Muscle layer of colon (tissue), 2 donors: Measurements from ENCODE around the gene HACD2.

Source experiments
- H3K27ac ChIP-seq: one replicate; pipeline ENCODE4 v1.7.0; 2013; ENCODE audit warnings: low read depth, mild to moderate bottlenecking, low read length, moderate library complexity
- H3K27me3 ChIP-seq, 2 donors: one replicate each; pipeline ENCODE4 v1.7.0; 2013; ENCODE audit warnings: low read length in 2 of 2, mild to moderate bottlenecking in 2 of 2; ENCODE audit not compliant: insufficient read depth in 2 of 2, control insufficient read depth in 1 of 2
- H3K36me3 ChIP-seq: one replicate; pipeline ENCODE4 v1.7.0; 2013; ENCODE audit warnings: mild to moderate bottlenecking, low read length; ENCODE audit not compliant: insufficient read depth
- H3K4me1 ChIP-seq: one replicate; pipeline ENCODE4 v1.7.0; 2013; ENCODE audit warnings: mild to moderate bottlenecking, low read length; ENCODE audit not compliant: insufficient read depth
- H3K4me3 ChIP-seq, 2 donors: one replicate each; pipeline ENCODE4 v1.7.0; 2013; ENCODE audit warnings: low read length in 2 of 2, low read depth in 1 of 2, mild to moderate bottlenecking in 1 of 2, moderate library complexity in 1 of 2
- H3K9ac ChIP-seq: one replicate; pipeline ENCODE4 v1.7.0; 2013; ENCODE audit warnings: low read length
- H3K9me3 ChIP-seq: one replicate; pipeline ENCODE4 v1.7.0; 2013; ENCODE audit warnings: mild to moderate bottlenecking, low read length
- donor health status: abdominal sarcoma.
- donor health status: Adenocarcinoma of cecum.

Gene HACD2

GRCh38 chr3:123522320-123523022 lies 62.4 kb downstream of the HACD2 start:
- peaks cover 16% of the 10 kb centered on the region for H3K4me1 ChIP-seq
- H3K27me3 ChIP-seq, result no peaks in the 10 kb centered on the region
- no peak overlapping the region for H3K27ac ChIP-seq
- no peak overlapping the region for H3K9ac ChIP-seq
- peaks cover 3% of the 10 kb centered on the region for H3K36me3 ChIP-seq
- no peak overlapping the region for H3K4me3 ChIP-seq
- H3K9me3 ChIP-seq, result no peaks in the 10 kb centered on the region

- Histone ChIP-seq H3K4me3 (no peak overlapping the region), H3K27ac (no peak overlapping the region), H3K27me3 (no peaks in the 10 kb centered on the region), H3K9me3 (no peaks in the 10 kb centered on the region), H3K36me3 (no peaks in the 10 kb centered on the region), H3K9ac (no peak overlapping the region), H3K4me1 (peaks cover 16% of the 10 kb centered on the region)
Measured at GRCh38 chr3:123521179-123521969, 63.5 kb downstream of the HACD2 start.

- Histone ChIP-seq H3K9ac (no peak overlapping the region), H3K27me3 (no peaks in the 10 kb centered on the region), H3K9me3 (no peaks in the 10 kb centered on the region), H3K4me3 (no peak overlapping the region), H3K36me3 (no peaks in the 10 kb centered on the region), H3K4me1 (peaks cover 16% of the 10 kb centered on the region), H3K27ac (no peak overlapping the region)
Measured at GRCh38 chr3:123520656-123521055, 64.2 kb downstream of the HACD2 start.

- Histone ChIP-seq H3K9me3 (no peaks in the 10 kb centered on the region), H3K27ac (no peak overlapping the region)
Measured at GRCh38 chr3:123518892-123519485, 65.9 kb downstream of the HACD2 start.

GRCh38 chr3:123511726-123512125 lies 73.1 kb downstream of the HACD2 start:
- no peaks in the 10 kb centered on the region for H3K27me3 ChIP-seq
- no peaks in the 10 kb centered on the region for H3K36me3 ChIP-seq
- H3K4me3 ChIP-seq, result no peak overlapping the region
- no peak overlapping the region for H3K27ac ChIP-seq
- H3K9ac ChIP-seq, result no peak overlapping the region
- no peaks in the 10 kb centered on the region for H3K9me3 ChIP-seq
- H3K4me1 ChIP-seq, result peaks cover 9% of the 10 kb centered on the region

More at GRCh38 chr3:123518892-123519485, 65.9 kb downstream of the HACD2 start:
- H3K27me3 ChIP-seq, result no peaks in the 10 kb centered on the region
- peaks cover 16% of the 10 kb centered on the region for H3K4me1 ChIP-seq
- no peak overlapping the region for H3K9ac ChIP-seq
- H3K4me3 ChIP-seq, result no peak overlapping the region
- H3K36me3 ChIP-seq, result no peaks in the 10 kb centered on the region

GRCh38 chr3:123511084-123511483 lies 73.8 kb downstream of the HACD2 start:
- Histone ChIP-seq H3K9ac (no peak overlapping the region), H3K27me3 (no peaks in the 10 kb centered on the region), H3K4me1 (peaks cover 9% of the 10 kb centered on the region), H3K4me3 (no peak overlapping the region), H3K36me3 (no peaks in the 10 kb centered on the region), H3K9me3 (no peaks in the 10 kb centered on the region), H3K27ac (no peak overlapping the region)

GRCh38 chr3:123508178-123508577 lies 76.7 kb downstream of the HACD2 start:
- Histone ChIP-seq H3K4me3 (no peak overlapping the region), H3K4me1 (peaks cover 9% of the 10 kb centered on the region), H3K9ac (no peak overlapping the region), H3K27ac (no peak overlapping the region), H3K36me3 (no peaks in the 10 kb centered on the region), H3K27me3 (no peaks in the 10 kb centered on the region), H3K9me3 (no peaks in the 10 kb centered on the region)

- Histone ChIP-seq H3K4me3 (no peak overlapping the region), H3K9ac (no peak overlapping the region), H3K36me3 (no peaks in the 10 kb centered on the region), H3K27ac (no peak overlapping the region), H3K9me3 (no peaks in the 10 kb centered on the region), H3K4me1 (peaks cover 9% of the 10 kb centered on the region), H3K27me3 (no peaks in the 10 kb centered on the region)
Measured at GRCh38 chr3:123505820-123506219, 79.0 kb downstream of the HACD2 start.

- H3K27ac ChIP-seq, result no peak overlapping the region
Measured at GRCh38 chr3:123503203-123503602, 81.7 kb downstream of the HACD2 start.

GRCh38 chr3:123499322-123499721 lies 85.5 kb downstream of the HACD2 start:
- H3K27me3 ChIP-seq, result no peaks in the 10 kb centered on the region
- H3K27ac ChIP-seq, result no peak overlapping the region
- H3K9ac ChIP-seq, result no peak overlapping the region
- H3K4me1 ChIP-seq, result peaks cover 22% of the 10 kb centered on the region
- no peaks in the 10 kb centered on the region for H3K9me3 ChIP-seq
- no peaks in the 10 kb centered on the region for H3K36me3 ChIP-seq
- no peak overlapping the region for H3K4me3 ChIP-seq

More at GRCh38 chr3:123503203-123503602, 81.7 kb downstream of the HACD2 start:
- Histone ChIP-seq H3K27me3 (no peaks in the 10 kb centered on the region), H3K4me1 (peaks cover 20% of the 10 kb centered on the region), H3K36me3 (no peaks in the 10 kb centered on the region), H3K4me3 (no peak overlapping the region), H3K9ac (no peak overlapping the region), H3K9me3 (no peaks in the 10 kb centered on the region)

- no peak overlapping the region for H3K4me3 ChIP-seq
- no peak overlapping the region for H3K27ac ChIP-seq
- H3K9ac ChIP-seq, result no peak overlapping the region
- no peaks in the 10 kb centered on the region for H3K9me3 ChIP-seq
- H3K27me3 ChIP-seq, result no peaks in the 10 kb centered on the region
- no peaks in the 10 kb centered on the region for H3K36me3 ChIP-seq
- peaks cover 22% of the 10 kb centered on the region for H3K4me1 ChIP-seq
Measured at GRCh38 chr3:123498761-123499160, 86.1 kb downstream of the HACD2 start.
